Loucy (cell line): ENCODE measurements around the gene TMEM115.
A peak's percentile ranks its signal among the peaks of the same experiment; 100 is the strongest.

Experiments used
- H2AFZ ChIP-seq: fragments of 200-600 bp; sonication (generic); 2 replicates; pipeline ENCODE4 v1.6.0; 2016; ENCODE audit warnings: antibody characterized with exemption, mild to moderate bottlenecking, low read length, moderate library complexity
- H3F3A ChIP-seq: fragments of 200-600 bp; 2 replicates; pipeline ENCODE4 v1.6.0; 2016; ENCODE audit warnings: antibody characterized with exemption, low read depth, mild to moderate bottlenecking
- H3K27me3 ChIP-seq: fragments of 200-600 bp; sonication (generic); 2 replicates; pipeline ENCODE4 v1.6.1; 2014; ENCODE audit warnings: low read length, mild to moderate bottlenecking; ENCODE audit not compliant: insufficient read depth, poor library complexity, severe bottlenecking
- H3K36me3 ChIP-seq: fragments of 200-600 bp; sonication (generic); 2 replicates; pipeline ENCODE4 v1.6.1; 2016; ENCODE audit warnings: low read length; ENCODE audit not compliant: insufficient read depth
- H3K4me1 ChIP-seq: fragments of 200-600 bp; sonication (generic); 2 replicates; pipeline ENCODE4 v1.5.1; 2014; ENCODE audit warnings: low read length, mild to moderate bottlenecking; ENCODE audit not compliant: insufficient read depth, poor library complexity, severe bottlenecking
- H3K4me2 ChIP-seq: fragments of 200-600 bp; sonication (generic); 2 replicates; pipeline ENCODE4 v1.6.0; 2014; ENCODE audit warnings: antibody characterized with exemption, low read length, low read depth, mild to moderate bottlenecking; ENCODE audit not compliant: poor library complexity, severe bottlenecking
- H3K4me3 ChIP-seq: fragments of 200-600 bp; sonication (generic); 2 replicates; pipeline ENCODE4 v1.5.1; 2014; ENCODE audit warnings: low read length, mild to moderate bottlenecking, mixed read lengths; ENCODE audit not compliant: poor library complexity, severe bottlenecking
- H3K79me2 ChIP-seq: fragments of 200-600 bp; sonication (generic); 2 replicates; pipeline ENCODE4 v1.6.1; 2014; ENCODE audit warnings: low read length; ENCODE audit not compliant: insufficient read depth
- H3K9ac ChIP-seq: fragments of 200-600 bp; sonication (generic); 2 replicates; pipeline ENCODE4 v1.6.0; 2014; ENCODE audit warnings: mild to moderate bottlenecking, low read depth, low read length, moderate library complexity; ENCODE audit not compliant: poor library complexity, severe bottlenecking
- H3K9me2 ChIP-seq: fragments of 200-600 bp; sonication (generic); replicated peaks from 2 replicates; pipeline ENCODE4 v1.6.1; 2016; ENCODE audit warnings: low read depth, low read length, mixed read lengths
- H3K9me3 ChIP-seq: fragments of 200-600 bp; sonication (generic); 2 replicates; pipeline ENCODE4 v1.6.1; 2014; ENCODE audit warnings: mild to moderate bottlenecking, antibody characterized with exemption, low read length, low read depth; ENCODE audit not compliant: insufficient read depth
- H4K20me1 ChIP-seq: fragments of 200-600 bp; sonication (generic); 2 replicates; pipeline ENCODE4 v1.6.0; 2014; ENCODE audit warnings: antibody characterized with exemption, low read length, mild to moderate bottlenecking; ENCODE audit not compliant: insufficient read depth, poor library complexity, severe bottlenecking
- CTCF ChIP-seq: fragments of 200-600 bp; sonication (generic); conservative IDR thresholded peaks from 2 replicates; pipeline ENCODE4 v1.5.1; 2014; ENCODE audit warnings: mild to moderate bottlenecking, antibody characterized with exemption, low read length
- EZH2phosphoT487 ChIP-seq: fragments of 200-600 bp; IDR thresholded peaks from 2 replicates; pipeline ENCODE4 v1.6.1; 2018; ENCODE audit warnings: antibody characterized with exemption, mild to moderate bottlenecking, moderate library complexity, borderline replicate concordance

Gene TMEM115

GRCh38 chr3:50373146-50374051 lies 14.1 kb upstream of the TMEM115 start:
- H3K79me2 ChIP-seq: no peaks in the 10 kb centered on the region
- H3K4me2 ChIP-seq: peak overlapping the region; percentile 60
- H3K9me3 ChIP-seq: no peaks in the 10 kb centered on the region
- H3K36me3 ChIP-seq: no peaks in the 10 kb centered on the region
- no peaks in the 10 kb centered on the region for H3K27me3 ChIP-seq
- 0 out of 2 replicates have a peak, but pooled peaks cover 3% of the 10 kb centered on the region for H3F3A ChIP-seq
- H3K9me2 ChIP-seq: no peaks in the 10 kb centered on the region
- H3K4me1 ChIP-seq: peaks cover 20% of the 10 kb centered on the region
- peak overlapping the region; percentile 59 for H3K9ac ChIP-seq
- H2AFZ ChIP-seq: no peak overlapping the region; the same call in 1 of the 2 replicates
- H4K20me1 ChIP-seq: no peaks in the 10 kb centered on the region
- TF ChIP-seq CTCF (no peak), EZH2phosphoT487 (no peak)
- no peak overlapping the region for H3K4me3 ChIP-seq

GRCh38 chr3:50372349-50372748 lies 13.0 kb upstream of the TMEM115 start:
- Histone ChIP-seq H3K9me2 (no peaks in the 10 kb centered on the region), H3F3A (0 out of 2 replicates have a peak, but pooled peaks cover 3% of the 10 kb centered on the region), H3K4me3 (no peak overlapping the region), H3K27me3 (no peaks in the 10 kb centered on the region), H3K36me3 (no peaks in the 10 kb centered on the region), H3K4me1 (peaks cover 20% of the 10 kb centered on the region), H3K9me3 (no peaks in the 10 kb centered on the region), H3K4me2 (peak overlapping the region; percentile 60), H3K9ac (peak overlapping the region; percentile 59), H4K20me1 (no peaks in the 10 kb centered on the region), H2AFZ (no peak overlapping the region), H3K79me2 (no peaks in the 10 kb centered on the region)
- TF ChIP-seq EZH2phosphoT487 (no peak), CTCF (peak; percentile 37)

DNA sequence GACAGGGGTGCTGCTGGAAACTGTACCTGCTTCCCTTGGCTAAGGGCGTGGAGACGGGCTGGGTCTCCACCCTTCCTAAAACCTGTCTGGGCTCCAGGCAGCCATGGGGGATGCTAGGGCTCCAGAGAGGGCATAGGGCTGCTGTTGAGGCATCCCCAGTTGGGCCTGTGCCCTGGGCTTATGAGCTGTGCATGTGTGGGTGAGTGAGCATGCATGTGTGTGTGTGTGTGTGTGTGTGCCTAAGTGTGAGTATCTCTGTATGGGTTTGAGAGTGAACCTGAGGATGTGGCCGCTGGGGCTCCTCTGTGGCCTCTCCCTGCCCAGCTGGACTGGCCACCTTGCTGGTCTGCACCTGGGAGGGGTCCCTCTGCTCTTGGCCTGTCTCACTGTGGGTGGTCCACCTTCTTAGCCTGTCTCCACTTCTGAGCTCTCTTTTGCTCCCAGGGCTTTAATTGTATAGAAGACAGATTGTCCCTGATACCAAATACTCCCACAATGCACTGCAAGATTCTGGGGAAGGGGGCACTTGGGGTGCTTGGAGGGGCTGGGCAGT lies 11.9 kb upstream of the TMEM115 start:
- Histone ChIP-seq H3K36me3 (no peaks in the 10 kb centered on the region), H2AFZ (no peak overlapping the region), H3F3A (0 out of 2 replicates have a peak, but pooled peaks cover 3% of the 10 kb centered on the region), H3K9me3 (no peaks in the 10 kb centered on the region), H3K4me3 (no peak overlapping the region), H3K27me3 (no peaks in the 10 kb centered on the region), H3K4me2 (no peak overlapping the region), H3K9me2 (no peaks in the 10 kb centered on the region), H3K4me1 (peaks cover 20% of the 10 kb centered on the region), H3K9ac (no peak overlapping the region), H3K79me2 (no peaks in the 10 kb centered on the region), H4K20me1 (no peaks in the 10 kb centered on the region)
- TF ChIP-seq EZH2phosphoT487 (no peak), CTCF (no peak)
